GM13976 (cell line): ENCODE data around the gene BCL3.

Source experiments
- DNase-seq: peaks from one replicate; pipeline ENCODE4 v3.0.0; 2012; ENCODE audit warnings: low spot score
- in situ Hi-C: fragments of 300-500 bp; cut with MboI; formaldehyde crosslinking; loops from one replicate; pipeline ENCODE4 v1.12.0; 2022; ENCODE audit warnings: low sequenced_read_pairs, mixed read lengths, inconsistent platforms; ENCODE audit not compliant: unreplicated experiment
- TF ChIP-seq, protein P1 (sequence below): IDR thresholded peaks from 2 replicates; pipeline ENCODE4 v1.5.1; 2012; ENCODE audit warnings: borderline replicate concordance, mild to moderate bottlenecking; ENCODE audit not compliant: insufficient read depth; ENCODE audit errors: extremely low read depth, missing control alignments, control extremely low read depth

BCL3 gene, protein sequence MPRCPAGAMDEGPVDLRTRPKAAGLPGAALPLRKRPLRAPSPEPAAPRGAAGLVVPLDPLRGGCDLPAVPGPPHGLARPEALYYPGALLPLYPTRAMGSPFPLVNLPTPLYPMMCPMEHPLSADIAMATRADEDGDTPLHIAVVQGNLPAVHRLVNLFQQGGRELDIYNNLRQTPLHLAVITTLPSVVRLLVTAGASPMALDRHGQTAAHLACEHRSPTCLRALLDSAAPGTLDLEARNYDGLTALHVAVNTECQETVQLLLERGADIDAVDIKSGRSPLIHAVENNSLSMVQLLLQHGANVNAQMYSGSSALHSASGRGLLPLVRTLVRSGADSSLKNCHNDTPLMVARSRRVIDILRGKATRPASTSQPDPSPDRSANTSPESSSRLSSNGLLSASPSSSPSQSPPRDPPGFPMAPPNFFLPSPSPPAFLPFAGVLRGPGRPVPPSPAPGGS

DNA sequence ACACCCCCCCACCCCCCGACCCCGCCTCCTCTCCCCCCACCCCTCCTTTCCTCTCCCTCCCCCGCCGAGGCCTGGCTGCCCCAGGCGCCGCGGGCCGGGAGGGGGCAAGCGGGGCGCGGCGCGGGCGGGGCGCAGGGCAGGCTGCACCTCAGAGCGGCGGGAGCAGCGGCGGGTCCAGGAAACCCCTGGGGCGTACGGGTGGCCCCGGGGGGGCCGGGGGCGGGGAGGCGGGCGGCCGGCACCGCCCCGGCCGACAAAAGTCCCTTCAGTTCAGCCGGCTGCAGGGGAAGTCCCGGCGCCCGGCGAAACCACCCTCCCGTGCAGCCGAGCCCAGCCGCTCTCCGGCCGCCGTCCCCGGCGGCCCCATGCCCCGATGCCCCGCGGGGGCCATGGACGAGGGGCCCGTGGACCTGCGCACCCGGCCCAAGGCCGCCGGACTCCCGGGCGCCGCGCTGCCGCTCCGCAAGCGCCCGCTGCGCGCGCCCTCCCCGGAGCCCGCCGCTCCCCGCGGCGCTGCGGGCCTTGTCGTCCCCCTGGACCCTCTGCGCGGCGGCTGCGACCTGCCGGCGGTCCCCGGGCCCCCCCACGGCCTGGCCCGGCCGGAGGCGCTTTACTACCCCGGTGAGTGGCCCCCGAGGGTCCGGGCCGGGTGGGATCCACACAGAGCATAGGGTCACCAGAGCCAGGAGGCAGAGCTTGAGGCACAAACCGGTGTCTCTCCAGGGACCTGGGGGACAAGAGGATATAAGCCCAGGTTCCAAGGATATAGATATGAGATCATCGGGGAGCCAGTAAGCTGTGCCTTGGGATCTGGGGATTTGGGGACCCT is at the start of gene BCL3:
BCL3 (plus strand) TSS at position 283 of the 829 bp plus-strand sequence; CDS start at position 366, 83 bp downstream.
- DNase-seq = peak; percentile 86
- in situ Hi-C loops = no loop called here
- TF ChIP-seq, protein P1, sequence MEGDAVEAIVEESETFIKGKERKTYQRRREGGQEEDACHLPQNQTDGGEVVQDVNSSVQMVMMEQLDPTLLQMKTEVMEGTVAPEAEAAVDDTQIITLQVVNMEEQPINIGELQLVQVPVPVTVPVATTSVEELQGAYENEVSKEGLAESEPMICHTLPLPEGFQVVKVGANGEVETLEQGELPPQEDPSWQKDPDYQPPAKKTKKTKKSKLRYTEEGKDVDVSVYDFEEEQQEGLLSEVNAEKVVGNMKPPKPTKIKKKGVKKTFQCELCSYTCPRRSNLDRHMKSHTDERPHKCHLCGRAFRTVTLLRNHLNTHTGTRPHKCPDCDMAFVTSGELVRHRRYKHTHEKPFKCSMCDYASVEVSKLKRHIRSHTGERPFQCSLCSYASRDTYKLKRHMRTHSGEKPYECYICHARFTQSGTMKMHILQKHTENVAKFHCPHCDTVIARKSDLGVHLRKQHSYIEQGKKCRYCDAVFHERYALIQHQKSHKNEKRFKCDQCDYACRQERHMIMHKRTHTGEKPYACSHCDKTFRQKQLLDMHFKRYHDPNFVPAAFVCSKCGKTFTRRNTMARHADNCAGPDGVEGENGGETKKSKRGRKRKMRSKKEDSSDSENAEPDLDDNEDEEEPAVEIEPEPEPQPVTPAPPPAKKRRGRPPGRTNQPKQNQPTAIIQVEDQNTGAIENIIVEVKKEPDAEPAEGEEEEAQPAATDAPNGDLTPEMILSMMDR = no peak

DNA sequence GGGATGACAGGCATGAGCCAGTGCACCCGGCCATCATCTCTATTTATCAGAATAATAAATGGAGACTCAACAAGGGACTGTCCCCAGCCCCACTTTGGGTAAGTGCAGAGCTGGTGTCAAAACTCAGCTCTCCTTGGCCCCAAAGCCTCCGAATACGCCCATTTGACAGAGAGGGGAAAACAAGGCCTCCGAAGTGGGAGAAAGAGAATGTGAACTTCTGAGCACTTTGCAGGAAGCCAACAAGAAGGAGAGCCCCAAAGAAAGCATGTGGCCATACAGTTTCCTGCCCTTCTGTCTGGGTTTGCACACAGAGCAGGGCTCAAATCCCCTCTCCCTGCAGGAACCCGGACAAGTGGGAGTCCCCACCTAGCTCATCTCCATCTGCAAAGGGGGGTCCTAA is 48.0 kb upstream of the BCL3 start:
- DNase-seq = no peak
- in situ Hi-C loops = no loop called here
- TF ChIP-seq, protein P1 = no peak

DNA sequence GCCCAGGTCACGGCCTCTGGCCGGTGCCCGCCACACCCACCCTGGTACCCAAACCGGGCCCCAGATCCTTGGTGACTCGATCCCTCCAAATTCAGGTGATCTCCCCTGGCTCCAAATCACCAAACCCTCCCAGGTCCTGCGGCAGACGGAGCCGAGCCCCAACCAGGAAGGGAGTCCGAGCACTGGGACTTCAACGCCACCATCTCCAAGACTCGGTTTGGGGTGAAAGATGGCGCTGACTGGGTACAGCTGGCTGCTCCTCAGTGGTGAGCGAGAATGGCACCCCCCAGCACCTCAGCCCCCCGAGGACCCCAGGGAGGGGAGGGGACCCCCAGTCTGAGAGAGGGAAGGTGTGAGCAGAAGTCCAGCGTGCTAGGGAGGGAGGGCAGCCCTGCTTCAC is 47.3 kb upstream of the BCL3 start:
- TF ChIP-seq, protein P1 = no peak
- DNase-seq = no peak
- in situ Hi-C loops = no loop called here

DNA sequence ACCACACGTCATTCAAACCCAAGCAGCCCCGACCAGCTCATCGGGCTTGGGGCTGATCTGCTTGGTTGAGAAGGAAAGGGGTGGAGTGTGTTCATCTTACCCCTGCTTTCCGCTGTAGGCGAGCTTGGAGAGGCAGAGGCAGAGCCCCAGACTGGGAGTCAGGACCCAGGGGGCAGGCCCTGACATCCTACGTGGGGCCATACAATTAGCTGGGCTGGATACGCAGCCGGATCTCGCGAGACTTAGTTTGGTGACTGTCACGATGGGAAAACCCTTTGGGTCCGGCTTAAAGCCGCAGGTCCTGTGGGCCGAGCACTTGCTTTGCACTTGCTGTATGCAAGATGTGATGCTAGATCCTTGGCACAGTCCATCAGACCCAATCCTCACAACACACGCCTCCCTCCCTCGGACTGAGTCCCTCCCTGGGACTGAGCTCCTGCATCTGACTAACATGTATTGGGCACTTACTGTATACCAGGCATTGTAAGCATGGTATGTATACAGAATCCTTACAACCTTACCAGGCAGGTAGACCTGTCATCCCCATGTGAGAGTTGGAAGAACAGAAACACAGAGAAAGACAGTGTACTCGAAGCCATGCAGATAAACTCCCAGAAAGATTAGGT is 45.8 kb upstream of the BCL3 start:
- no peak for DNase-seq
- in situ Hi-C loops = no loop called here
- TF ChIP-seq, protein P1 = no peak

DNA sequence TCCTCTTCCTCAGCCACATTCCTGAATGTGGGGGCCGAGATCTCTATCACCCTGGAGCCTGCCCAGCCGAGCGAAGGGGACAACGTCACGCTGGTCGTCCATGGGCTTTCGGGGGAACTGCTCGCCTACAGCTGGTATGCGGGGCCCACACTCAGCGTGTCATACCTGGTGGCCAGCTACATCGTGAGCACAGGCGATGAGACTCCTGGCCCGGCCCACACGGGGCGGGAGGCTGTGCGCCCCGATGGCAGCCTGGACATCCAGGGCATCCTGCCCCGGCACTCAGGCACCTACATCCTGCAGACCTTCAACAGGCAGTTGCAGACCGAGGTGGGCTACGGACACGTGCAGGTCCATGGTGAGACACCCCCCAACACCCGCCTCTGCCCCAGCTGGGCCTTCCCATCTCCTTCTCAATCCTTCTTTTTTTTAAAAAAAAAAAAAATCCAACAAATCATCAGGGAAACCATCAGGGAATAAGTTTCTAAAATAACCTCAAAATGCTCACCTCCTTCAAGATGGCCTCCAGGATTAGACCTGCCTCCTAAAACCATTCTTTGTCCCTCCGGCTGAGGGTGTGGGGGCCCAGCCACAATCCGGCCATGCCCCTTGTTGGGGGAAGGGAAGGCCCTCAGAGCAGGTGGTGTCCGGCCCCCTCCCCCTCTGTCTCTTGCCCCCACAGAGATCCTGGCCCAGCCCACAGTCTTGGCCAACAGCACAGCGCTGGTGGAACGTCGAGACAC is 45.0 kb upstream of the BCL3 start:
- TF ChIP-seq, protein P1 = no peak
- in situ Hi-C loops = no loop called here
- no peak for DNase-seq

DNA sequence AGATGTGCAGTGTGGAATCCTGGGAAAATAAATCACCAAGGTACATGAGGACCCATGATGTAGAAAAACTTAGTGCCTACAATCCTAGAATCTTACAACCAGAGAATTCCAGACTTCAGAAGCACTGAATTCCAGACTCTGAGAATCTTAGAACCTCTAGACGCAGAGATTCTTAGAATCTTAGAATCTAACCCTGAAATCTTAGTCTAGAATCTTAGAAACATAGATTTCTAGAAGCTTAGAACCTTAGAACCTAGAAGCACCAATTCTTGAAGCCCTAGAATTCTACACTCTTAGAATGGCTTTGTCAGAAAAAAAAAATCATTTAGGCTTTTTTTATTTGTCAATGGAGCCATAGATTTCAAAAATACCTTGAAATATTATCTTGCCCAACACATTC is 43.5 kb upstream of the BCL3 start:
- in situ Hi-C loops = no loop called here
- TF ChIP-seq, protein P1 = no peak
- DNase-seq = no peak
